HEK293 (cell line): ENCODE results near the gene UHRF2.

Experiments used
- CTCF ChIA-PET: fragments of 350-600 bp; formaldehyde crosslinking; extraction: SDS; loops from one replicate; lab custom pipeline; 2021; ENCODE audit warnings: antibody characterized with exemption; lab: Yijun Ruan, JAX
- POLR2A ChIA-PET: fragments of 300-600 bp; formaldehyde crosslinking; extraction: SDS; loops from one replicate; lab custom pipeline; 2020; ENCODE audit warnings: antibody characterized with exemption, inconsistent platforms; lab: Yijun Ruan, JAX
- H3K27ac ChIP-seq: fragments of 200-500 bp; sonication (Bioruptor generic); 2 replicates; pipeline ENCODE4 v1.5.1; 2014; ENCODE audit warnings: low read depth, low read length, control low read depth, inconsistent platforms; ENCODE audit errors: extremely low read depth
- H3K36me3 ChIP-seq, 2 experiments: fragments of 200-500 bp in 1 of 2; sonication (Bioruptor generic) in 1 of 2; 1 replicate in 1 of 2; 2 replicates in 1 of 2; pipeline ENCODE4 v1.5.1; 2014 to 2017; ENCODE audit warnings: inconsistent platforms in 2 of 2, low read length in 2 of 2; ENCODE audit not compliant: control insufficient read depth in 2 of 2, insufficient read depth in 1 of 2
- H3K4me1 ChIP-seq: fragments of 200-500 bp; sonication (Bioruptor generic); 2 replicates; pipeline ENCODE4 v1.5.1; 2014; ENCODE audit warnings: mild to moderate bottlenecking, low read length, inconsistent platforms; ENCODE audit not compliant: control insufficient read depth, insufficient read depth
- H3K4me3 ChIP-seq: 2 replicates; pipeline ENCODE4 v1.5.1; 2011; ENCODE audit warnings: low read depth, mild to moderate bottlenecking, control low read depth, low read length, moderate library complexity
- H3K9me3 ChIP-seq: fragments of 200-500 bp; sonication (Bioruptor generic); 2 replicates; pipeline ENCODE4 v1.5.1; 2014; ENCODE audit warnings: low read depth, low read length, inconsistent platforms; ENCODE audit not compliant: control insufficient read depth, insufficient read depth
- KLF16 ChIP-seq: fragments of 450-650 bp; formaldehyde crosslinking; IDR thresholded peaks from 2 replicates; pipeline ENCODE4 v1.5.1; 2017; ENCODE audit warnings: missing biosample characterization, missing genetic modification characterization
- KLF9 ChIP-seq: fragments of 450-650 bp; formaldehyde crosslinking; IDR thresholded peaks from 2 replicates; pipeline ENCODE4 v1.5.1; 2016; ENCODE audit warnings: missing biosample characterization, missing genetic modification characterization, low read depth
- PATZ1 ChIP-seq: fragments of 450-650 bp; formaldehyde crosslinking; IDR thresholded peaks from 2 replicates; pipeline ENCODE4 v1.5.1; 2016; ENCODE audit warnings: missing biosample characterization, missing genetic modification characterization
- SP2 ChIP-seq: fragments of 450-650 bp; formaldehyde crosslinking; IDR thresholded peaks from 2 replicates; pipeline ENCODE4 v1.5.1; 2016; ENCODE audit warnings: missing biosample characterization, missing genetic modification characterization
- ZBTB20 ChIP-seq: fragments of 450-650 bp; formaldehyde crosslinking; IDR thresholded peaks from 2 replicates; pipeline ENCODE4 v1.5.1; 2016; ENCODE audit warnings: missing biosample characterization, missing genetic modification characterization
- ZBTB21 ChIP-seq: fragments of 450-650 bp; formaldehyde crosslinking; IDR thresholded peaks from 2 replicates; pipeline ENCODE4 v1.5.1; 2017; ENCODE audit warnings: missing biosample characterization, missing genetic modification characterization
- ZFHX2 ChIP-seq: fragments of 450-650 bp; formaldehyde crosslinking; conservative IDR thresholded peaks from 2 replicates; pipeline ENCODE4 v1.5.1; 2016; ENCODE audit warnings: missing biosample characterization, missing genetic modification characterization
- ZNF157 ChIP-seq: fragments of 450-650 bp; formaldehyde crosslinking; IDR thresholded peaks from 2 replicates; pipeline ENCODE4 v1.5.1; 2016; ENCODE audit warnings: missing biosample characterization, missing genetic modification characterization
- ZNF174 ChIP-seq: fragments of 450-650 bp; formaldehyde crosslinking; IDR thresholded peaks from 2 replicates; pipeline ENCODE4 v1.5.0; 2017; ENCODE audit warnings: missing biosample characterization, mild to moderate bottlenecking, missing genetic modification characterization
- ZNF184 ChIP-seq: fragments of 450-650 bp; IDR thresholded peaks from 2 replicates; pipeline ENCODE4 v1.5.1; 2018; ENCODE audit warnings: missing biosample characterization, mild to moderate bottlenecking, missing genetic modification characterization
- ZNF341 ChIP-seq: fragments of 450-650 bp; formaldehyde crosslinking; IDR thresholded peaks from 2 replicates; pipeline ENCODE4; 2016; ENCODE audit warnings: low read depth, missing biosample characterization, missing genetic modification characterization
- ZNF416 ChIP-seq: fragments of 450-650 bp; formaldehyde crosslinking; IDR thresholded peaks from 2 replicates; pipeline ENCODE4 v1.5.1; 2016; ENCODE audit warnings: missing biosample characterization, missing genetic modification characterization
- ZNF558 ChIP-seq: fragments of 450-650 bp; formaldehyde crosslinking; IDR thresholded peaks from 2 replicates; pipeline ENCODE4 v1.5.1; 2016; ENCODE audit warnings: missing biosample characterization, missing genetic modification characterization
- ZNF791 ChIP-seq: fragments of 450-650 bp; formaldehyde crosslinking; IDR thresholded peaks from 2 replicates; pipeline ENCODE4 v1.5.1; 2016; ENCODE audit warnings: missing biosample characterization, missing genetic modification characterization
- ZSCAN30 ChIP-seq: fragments of 450-650 bp; IDR thresholded peaks from 2 replicates; pipeline ENCODE4 v1.5.1; 2018; ENCODE audit warnings: missing biosample characterization, mild to moderate bottlenecking, missing genetic modification characterization, moderate library complexity
- TF ChIP-seq, protein P1 (sequence below): fragments of 450-650 bp; formaldehyde crosslinking; IDR thresholded peaks from 2 replicates; pipeline ENCODE4 v1.5.1; 2016; ENCODE audit warnings: missing biosample characterization, missing genetic modification characterization
- TF ChIP-seq, protein P2 (sequence below): fragments of 450-650 bp; formaldehyde crosslinking; IDR thresholded peaks from 2 replicates; pipeline ENCODE4 v1.5.1; 2016; ENCODE audit warnings: missing biosample characterization, missing genetic modification characterization
- TF ChIP-seq, protein P3 (sequence below): fragments of 450-650 bp; formaldehyde crosslinking; IDR thresholded peaks from 2 replicates; pipeline ENCODE4 v1.5.1; 2017; ENCODE audit warnings: missing biosample characterization, missing genetic modification characterization
- TF ChIP-seq, protein P4 (sequence below): fragments of 450-650 bp; formaldehyde crosslinking; IDR thresholded peaks from 2 replicates; pipeline ENCODE4 v1.5.1; 2016; ENCODE audit warnings: missing biosample characterization, missing genetic modification characterization

UHRF2 gene

DNA sequence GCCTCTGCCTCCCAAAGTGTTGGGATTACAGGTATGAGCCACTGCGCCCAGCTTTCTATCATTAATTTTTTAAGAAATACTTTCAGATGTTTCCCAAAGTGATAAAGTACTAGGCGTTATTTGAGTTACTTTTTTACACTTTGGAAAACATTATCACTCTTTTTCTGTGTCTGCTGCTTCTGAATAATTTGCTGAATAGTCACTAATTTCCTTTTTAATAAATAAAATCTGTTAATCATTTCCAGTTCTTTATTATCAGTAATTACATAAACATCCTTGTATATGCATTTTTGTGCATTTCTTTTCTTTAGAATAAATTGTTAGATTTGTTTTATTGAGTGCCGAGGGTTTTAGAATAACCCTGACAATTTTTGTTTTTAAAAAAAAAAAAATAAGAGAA, 48.6 kb downstream of the UHRF2 start:
- TF ChIP-seq ZNF157 (tag by site-specific recombination) (no peak), PATZ1 (no peak), SP2 (tag by site-specific recombination) (no peak), ZFHX2 (tag by site-specific recombination) (no peak), ZBTB21 (no peak), ZNF791 (tag by site-specific recombination) (no peak), ZNF184 (tag by site-specific recombination) (no peak), ZNF416 (tag by site-specific recombination) (no peak)
- TF ChIP-seq, protein P1, sequence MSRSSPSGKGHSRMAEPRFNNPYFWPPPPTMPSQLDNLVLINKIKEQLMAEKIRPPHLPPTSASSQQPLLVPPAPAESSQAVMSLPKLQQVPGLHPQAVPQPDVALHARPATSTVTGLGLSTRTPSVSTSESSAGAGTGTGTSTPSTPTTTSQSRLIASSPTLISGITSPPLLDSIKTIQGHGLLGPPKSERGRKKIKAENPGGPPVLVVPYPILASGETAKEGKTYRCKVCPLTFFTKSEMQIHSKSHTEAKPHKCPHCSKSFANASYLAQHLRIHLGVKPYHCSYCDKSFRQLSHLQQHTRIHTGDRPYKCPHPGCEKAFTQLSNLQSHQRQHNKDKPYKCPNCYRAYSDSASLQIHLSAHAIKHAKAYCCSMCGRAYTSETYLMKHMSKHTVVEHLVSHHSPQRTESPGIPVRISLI (tag by site-specific recombination), result no peak
- TF ChIP-seq, protein P2, sequence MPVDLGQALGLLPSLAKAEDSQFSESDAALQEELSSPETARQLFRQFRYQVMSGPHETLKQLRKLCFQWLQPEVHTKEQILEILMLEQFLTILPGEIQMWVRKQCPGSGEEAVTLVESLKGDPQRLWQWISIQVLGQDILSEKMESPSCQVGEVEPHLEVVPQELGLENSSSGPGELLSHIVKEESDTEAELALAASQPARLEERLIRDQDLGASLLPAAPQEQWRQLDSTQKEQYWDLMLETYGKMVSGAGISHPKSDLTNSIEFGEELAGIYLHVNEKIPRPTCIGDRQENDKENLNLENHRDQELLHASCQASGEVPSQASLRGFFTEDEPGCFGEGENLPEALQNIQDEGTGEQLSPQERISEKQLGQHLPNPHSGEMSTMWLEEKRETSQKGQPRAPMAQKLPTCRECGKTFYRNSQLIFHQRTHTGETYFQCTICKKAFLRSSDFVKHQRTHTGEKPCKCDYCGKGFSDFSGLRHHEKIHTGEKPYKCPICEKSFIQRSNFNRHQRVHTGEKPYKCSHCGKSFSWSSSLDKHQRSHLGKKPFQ (tag by site-specific recombination), result no peak
- TF ChIP-seq, protein P3, sequence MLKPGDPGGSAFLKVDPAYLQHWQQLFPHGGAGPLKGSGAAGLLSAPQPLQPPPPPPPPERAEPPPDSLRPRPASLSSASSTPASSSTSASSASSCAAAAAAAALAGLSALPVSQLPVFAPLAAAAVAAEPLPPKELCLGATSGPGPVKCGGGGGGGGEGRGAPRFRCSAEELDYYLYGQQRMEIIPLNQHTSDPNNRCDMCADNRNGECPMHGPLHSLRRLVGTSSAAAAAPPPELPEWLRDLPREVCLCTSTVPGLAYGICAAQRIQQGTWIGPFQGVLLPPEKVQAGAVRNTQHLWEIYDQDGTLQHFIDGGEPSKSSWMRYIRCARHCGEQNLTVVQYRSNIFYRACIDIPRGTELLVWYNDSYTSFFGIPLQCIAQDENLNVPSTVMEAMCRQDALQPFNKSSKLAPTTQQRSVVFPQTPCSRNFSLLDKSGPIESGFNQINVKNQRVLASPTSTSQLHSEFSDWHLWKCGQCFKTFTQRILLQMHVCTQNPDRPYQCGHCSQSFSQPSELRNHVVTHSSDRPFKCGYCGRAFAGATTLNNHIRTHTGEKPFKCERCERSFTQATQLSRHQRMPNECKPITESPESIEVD, result no peak
- TF ChIP-seq, protein P4, sequence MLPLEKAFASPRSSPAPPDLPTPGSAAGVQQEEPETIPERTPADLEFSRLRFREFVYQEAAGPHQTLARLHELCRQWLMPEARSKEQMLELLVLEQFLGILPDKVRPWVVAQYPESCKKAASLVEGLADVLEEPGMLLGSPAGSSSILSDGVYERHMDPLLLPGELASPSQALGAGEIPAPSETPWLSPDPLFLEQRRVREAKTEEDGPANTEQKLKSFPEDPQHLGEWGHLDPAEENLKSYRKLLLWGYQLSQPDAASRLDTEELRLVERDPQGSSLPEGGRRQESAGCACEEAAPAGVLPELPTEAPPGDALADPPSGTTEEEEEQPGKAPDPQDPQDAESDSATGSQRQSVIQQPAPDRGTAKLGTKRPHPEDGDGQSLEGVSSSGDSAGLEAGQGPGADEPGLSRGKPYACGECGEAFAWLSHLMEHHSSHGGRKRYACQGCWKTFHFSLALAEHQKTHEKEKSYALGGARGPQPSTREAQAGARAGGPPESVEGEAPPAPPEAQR (tag by site-specific recombination), result no peak
- TF ChIP-seq, all 188 proteins: peak for 0
- no peaks in the 10 kb centered on the region for H3K9me3 ChIP-seq
- H3K36me3 ChIP-seq, result peaks cover 0 to 8% of the 10 kb centered on the region in 2 experiments; a peak in 2 of 3 replicates
- H3K4me3 ChIP-seq, result no peak overlapping the region
- H3K4me1 ChIP-seq, result no peaks in the 10 kb centered on the region
- H3K27ac ChIP-seq, result no peak overlapping the region
- CTCF ChIA-PET, result interaction anchor here (0.6 kb wide), 1 partner anchor 118 kb away, joined by 3 read pairs; no protein-coding TSS in a partner anchor
- POLR2A ChIA-PET, result interaction anchor here (0.6 kb wide), 1 partner anchor 393 kb away, joined by 7 read pairs; no protein-coding TSS in a partner anchor

DNA sequence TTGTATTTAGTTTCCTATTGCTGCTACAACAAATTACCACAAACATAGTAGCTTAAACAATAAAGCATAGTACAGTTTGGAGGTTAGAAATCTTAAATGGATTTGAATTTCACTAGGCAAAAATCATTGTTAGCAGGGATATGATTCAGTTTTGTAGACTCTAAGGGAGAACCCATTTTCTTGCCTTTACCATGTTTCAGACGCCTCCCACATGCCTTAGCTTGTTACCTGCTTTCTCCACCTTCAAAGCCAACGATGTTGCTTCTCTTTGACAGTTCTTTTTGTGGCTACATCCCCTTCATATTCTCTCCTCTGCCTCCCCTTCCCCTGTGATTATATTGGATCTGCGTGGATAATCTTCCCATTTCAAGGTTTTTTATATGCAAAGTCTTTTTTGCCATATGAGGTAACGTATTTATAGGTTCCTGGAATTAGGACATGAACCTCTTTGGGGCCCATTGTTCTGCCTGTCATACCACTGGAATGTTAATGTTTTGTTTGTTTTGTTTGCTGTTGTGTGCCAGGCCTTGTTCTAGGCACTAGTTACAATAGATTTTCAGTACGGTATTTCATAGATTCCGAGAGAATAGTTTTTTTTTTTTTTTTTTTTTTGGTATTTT, 54.1 kb downstream of the UHRF2 start:
- H3K27ac ChIP-seq, result no peak overlapping the region
- POLR2A ChIA-PET, result interaction anchor here (0.6 kb wide), 1 partner anchor 36 kb away, joined by 3 read pairs; no protein-coding TSS in a partner anchor
- H3K4me3 ChIP-seq, result no peak overlapping the region
- TF ChIP-seq ZBTB20 (no peak), ZNF341 (tag by site-specific recombination) (no peak), KLF9 (no peak), ZNF558 (tag by site-specific recombination) (no peak), KLF16 (no peak), ZSCAN30 (tag by site-specific recombination) (no peak), ZNF174 (tag by site-specific recombination) (no peak)
- peaks cover 0 to 14% of the 10 kb centered on the region in 2 experiments; a peak in 2 of 3 replicates for H3K36me3 ChIP-seq
- CTCF ChIA-PET, result interaction anchor here (0.7 kb wide), 2 partner anchors 43 to 63 kb away, joined by 3 to 6 read pairs; no protein-coding TSS in a partner anchor
- H3K9me3 ChIP-seq, result no peaks in the 10 kb centered on the region
- no peaks in the 10 kb centered on the region for H3K4me1 ChIP-seq
